SU-DHL-6 (cell line): ENCODE measurements around the gene EPC1.

Experiments
- H2AFZ ChIP-seq: fragments of 200-600 bp; sonication (generic); 2 replicates; pipeline ENCODE4 v1.6.1; 2014; ENCODE audit warnings: low read depth, mild to moderate bottlenecking, moderate library complexity, mixed read lengths, antibody characterized with exemption, low read length; ENCODE audit not compliant: severe bottlenecking
- H3F3A ChIP-seq: fragments of 200-600 bp; shearing (Covaris generic); 2 replicates; pipeline ENCODE4 v1.6.0; 2016; ENCODE audit warnings: antibody characterized with exemption, mild to moderate bottlenecking; ENCODE audit not compliant: insufficient read depth
- H3K27ac ChIP-seq: fragments of 200-600 bp; sonication (generic); 2 replicates; pipeline ENCODE4 v1.5.1; 2016; ENCODE audit warnings: low read depth, mild to moderate bottlenecking, low read length, moderate library complexity, mixed read lengths
- H3K27me3 ChIP-seq: fragments of 200-600 bp; sonication (generic), shearing (Covaris generic); 2 replicates; pipeline ENCODE4 v1.6.0; 2014; ENCODE audit warnings: mild to moderate bottlenecking, low read length
- H3K36me3 ChIP-seq: fragments of 200-600 bp; sonication (generic); 2 replicates; pipeline ENCODE4 v1.6.1; 2014; ENCODE audit warnings: mild to moderate bottlenecking, low read length, mixed read lengths
- H3K4me2 ChIP-seq: fragments of 300-600, 200-600 bp; shearing (Covaris generic), sonication (generic); 2 replicates; pipeline ENCODE4 v1.6.0; 2014; ENCODE audit warnings: low read length, low read depth, mild to moderate bottlenecking; ENCODE audit not compliant: poor library complexity, severe bottlenecking
- H3K4me3 ChIP-seq: fragments of 200-600 bp; sonication (generic); 2 replicates; pipeline ENCODE4 v1.5.1; 2014; ENCODE audit warnings: antibody characterized with exemption, low read length, mild to moderate bottlenecking, mixed read lengths; ENCODE audit not compliant: insufficient read depth, poor library complexity, severe bottlenecking
- H3K79me2 ChIP-seq: fragments of 200-600 bp; sonication (generic); 2 replicates; pipeline ENCODE4 v1.6.1; 2014; ENCODE audit warnings: mild to moderate bottlenecking, low read length, moderate library complexity; ENCODE audit not compliant: insufficient read depth
- H3K9ac ChIP-seq: fragments of 200-600 bp; sonication (generic); 2 replicates; pipeline ENCODE4 v1.7.0; 2014; ENCODE audit warnings: mild to moderate bottlenecking, low read length
- H3K9me2 ChIP-seq: fragments of 200-600 bp; sonication (generic); replicated peaks from 2 replicates; pipeline ENCODE4 v1.6.1; 2014; ENCODE audit warnings: low read length; ENCODE audit not compliant: insufficient read depth
- H3K9me3 ChIP-seq: fragments of 200-600 bp; sonication (generic); 2 replicates; pipeline ENCODE4 v1.6.1; 2014; ENCODE audit warnings: low read length, mixed read lengths; ENCODE audit not compliant: insufficient read depth
- H4K20me1 ChIP-seq: fragments of 200-600 bp; sonication (generic); 2 replicates; pipeline ENCODE4 v1.6.1; 2014; ENCODE audit warnings: low read depth, mild to moderate bottlenecking, antibody characterized with exemption, low read length, moderate library complexity, mixed read lengths
- CTCF ChIP-seq: fragments of 200-600 bp; sonication (generic); IDR thresholded peaks from one replicate; pipeline ENCODE4 v1.5.1; 2017; ENCODE audit warnings: antibody characterized with exemption, mild to moderate bottlenecking, low read length, moderate library complexity; ENCODE audit not compliant: insufficient read depth, poor library complexity, severe bottlenecking
- EZH2phosphoT487 ChIP-seq: fragments of 200-600 bp; sonication (generic), shearing (Covaris generic); conservative IDR thresholded peaks from 2 replicates; pipeline ENCODE4 v1.6.1; 2018; ENCODE audit warnings: mild to moderate bottlenecking, antibody characterized with exemption, low read length, moderate library complexity, mixed read lengths

The EPC1 gene

GRCh38 chr10:32379318-32379949 lies 32.5 kb upstream of the EPC1 start:
- Histone ChIP-seq H3K9ac (peak overlapping the region; percentile 55), H4K20me1 (no peaks in the 10 kb centered on the region), H3K27ac (peak overlapping the region; percentile 87), H3K4me3 (peak overlapping the region; percentile 64), H3K79me2 (peaks cover 40% of the 10 kb centered on the region), H3K9me2 (no peaks in the 10 kb centered on the region), H3K4me2 (peak overlapping the region; percentile 99), H3K9me3 (no peaks in the 10 kb centered on the region), H3F3A (peaks cover 20% of the 10 kb centered on the region), H3K36me3 (peaks cover 7% of the 10 kb centered on the region; the same call in 1 of the 2 replicates), H2AFZ (peak overlapping the region; percentile 95), H3K27me3 (no peaks in the 10 kb centered on the region)
- TF ChIP-seq CTCF (no peak), EZH2phosphoT487 (no peak)

- peak overlapping the region; percentile 95 for H2AFZ ChIP-seq
- peaks cover 46% of the 10 kb centered on the region for H3K79me2 ChIP-seq
- peak overlapping the region; percentile 55 for H3K9ac ChIP-seq
- peaks cover 7% of the 10 kb centered on the region; the same call in 1 of the 2 replicates for H3K36me3 ChIP-seq
- H3K9me3 ChIP-seq: no peaks in the 10 kb centered on the region
- H4K20me1 ChIP-seq: no peaks in the 10 kb centered on the region
- no peaks in the 10 kb centered on the region for H3K27me3 ChIP-seq
- no peak for TF ChIP-seq CTCF
- TF ChIP-seq EZH2phosphoT487: no peak
- H3K4me3 ChIP-seq: peak overlapping the region; percentile 64
- H3K27ac ChIP-seq: peak overlapping the region; percentile 87
- H3F3A ChIP-seq: peaks cover 20% of the 10 kb centered on the region
- H3K9me2 ChIP-seq: no peaks in the 10 kb centered on the region
- H3K4me2 ChIP-seq: peak overlapping the region; percentile 99
Measured at GRCh38 chr10:32378363-32379317, 31.7 kb upstream of the EPC1 start.

- H3K9ac ChIP-seq: peak overlapping the region; percentile 55
- no peaks in the 10 kb centered on the region for H4K20me1 ChIP-seq
- no peaks in the 10 kb centered on the region for H3K27me3 ChIP-seq
- H3K9me3 ChIP-seq: no peaks in the 10 kb centered on the region
- TF ChIP-seq CTCF: peak; percentile 81
- no peak for TF ChIP-seq EZH2phosphoT487
- peaks cover 7% of the 10 kb centered on the region; the same call in 1 of the 2 replicates for H3K36me3 ChIP-seq
- peak overlapping the region; percentile 64 for H3K4me3 ChIP-seq
- no peaks in the 10 kb centered on the region for H3K9me2 ChIP-seq
- peaks cover 55% of the 10 kb centered on the region for H3K79me2 ChIP-seq
- H3K27ac ChIP-seq: peak overlapping the region; percentile 87
- H3K4me2 ChIP-seq: peak overlapping the region; percentile 99
- peaks cover 20% of the 10 kb centered on the region for H3F3A ChIP-seq
- peak overlapping the region; percentile 3 for H2AFZ ChIP-seq
Measured at GRCh38 chr10:32377458-32378259, 30.7 kb upstream of the EPC1 start.
